ENCODE measurements around the gene CREBL2.

DNA sequence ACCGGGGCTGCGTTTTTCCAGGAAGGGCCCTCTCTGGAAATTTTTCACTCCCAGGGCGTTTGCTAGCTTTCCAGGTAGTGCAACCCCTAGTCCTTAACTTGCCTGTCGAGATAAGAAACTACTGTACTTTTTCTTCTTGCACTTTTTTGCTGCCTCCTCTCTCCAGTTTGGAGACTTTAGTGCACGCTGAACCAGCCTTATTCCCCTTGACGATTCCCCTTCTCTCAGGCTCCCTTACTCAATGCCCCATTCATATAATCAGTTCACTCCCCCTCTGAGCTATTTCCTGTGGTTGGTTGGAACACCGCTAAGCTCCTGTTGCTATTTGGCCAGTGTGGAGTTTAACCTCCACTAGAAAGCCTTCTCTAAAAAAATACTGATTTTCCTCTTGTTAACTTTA lies 682 bp downstream of the CREBL2 start:
- TF ChIP-seq, protein P1, sequence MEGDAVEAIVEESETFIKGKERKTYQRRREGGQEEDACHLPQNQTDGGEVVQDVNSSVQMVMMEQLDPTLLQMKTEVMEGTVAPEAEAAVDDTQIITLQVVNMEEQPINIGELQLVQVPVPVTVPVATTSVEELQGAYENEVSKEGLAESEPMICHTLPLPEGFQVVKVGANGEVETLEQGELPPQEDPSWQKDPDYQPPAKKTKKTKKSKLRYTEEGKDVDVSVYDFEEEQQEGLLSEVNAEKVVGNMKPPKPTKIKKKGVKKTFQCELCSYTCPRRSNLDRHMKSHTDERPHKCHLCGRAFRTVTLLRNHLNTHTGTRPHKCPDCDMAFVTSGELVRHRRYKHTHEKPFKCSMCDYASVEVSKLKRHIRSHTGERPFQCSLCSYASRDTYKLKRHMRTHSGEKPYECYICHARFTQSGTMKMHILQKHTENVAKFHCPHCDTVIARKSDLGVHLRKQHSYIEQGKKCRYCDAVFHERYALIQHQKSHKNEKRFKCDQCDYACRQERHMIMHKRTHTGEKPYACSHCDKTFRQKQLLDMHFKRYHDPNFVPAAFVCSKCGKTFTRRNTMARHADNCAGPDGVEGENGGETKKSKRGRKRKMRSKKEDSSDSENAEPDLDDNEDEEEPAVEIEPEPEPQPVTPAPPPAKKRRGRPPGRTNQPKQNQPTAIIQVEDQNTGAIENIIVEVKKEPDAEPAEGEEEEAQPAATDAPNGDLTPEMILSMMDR (IDR thresholded peaks at IDR 0.05): no peak
- TF ChIP-seq POLR2A (IDR thresholded peaks at IDR 0.05): no peak
